IPS DF 6.9 (cell line): ENCODE measurements around the gene JADE3.

ENCODE experiments used
- DNase-seq: peaks from one replicate; pipeline ENCODE4 v3.0.0-alpha.2; 2013; ENCODE audit warnings: low read depth, low spot score
- H3K27ac ChIP-seq: one replicate; pipeline ENCODE4 v1.5.1; 2013; ENCODE audit warnings: low read length, control low read depth
- H3K27me3 ChIP-seq: 2 replicates; pipeline ENCODE4 v1.6.1; 2013; ENCODE audit warnings: mild to moderate bottlenecking, low read length; ENCODE audit not compliant: control insufficient read depth, insufficient read depth
- H3K36me3 ChIP-seq: 2 replicates; pipeline ENCODE4 v1.6.1; 2013; ENCODE audit warnings: low read length; ENCODE audit not compliant: control insufficient read depth, insufficient read depth
- H3K4me1 ChIP-seq: 2 replicates; pipeline ENCODE4 v1.6.1; 2013; ENCODE audit warnings: low read length; ENCODE audit not compliant: control insufficient read depth, insufficient read depth
- H3K4me3 ChIP-seq: 2 replicates; pipeline ENCODE4 v1.5.1; 2013; ENCODE audit warnings: mild to moderate bottlenecking, low read length
- H3K9me3 ChIP-seq: 2 replicates; pipeline ENCODE4 v1.6.1; 2013; ENCODE audit warnings: low read length, inconsistent platforms; ENCODE audit not compliant: control insufficient read depth, insufficient read depth
- WGBS: extraction: QIAGEN DNeasy Blood & Tissue Kit; methylation state at CpG from one replicate; pipeline ENCODE4 v1.1.7; 2013; ENCODE audit warnings: mixed read lengths, missing lambda C conversion rate; ENCODE audit not compliant: insufficient read length, insufficient coverage; 5-methylcytosine and 5-hydroxymethylcytosine counted together

JADE3 gene

GRCh38 chrX:46912098-46912602 lies at the start of gene JADE3:
Gene JADE3, plus strand, starts transcription at chrX:46912421. Its CDS starts 72,474 bp downstream, at chrX:46984895.
- H3K36me3 ChIP-seq = no peaks in the 10 kb centered on the region
- no CpG with 5 or more reads among the region's 64 CpGs for WGBS
- no peak within 1 kb of the TSS for H3K27ac ChIP-seq
- H3K4me1 ChIP-seq = no peaks in the 10 kb centered on the region; the same call in 1 of the 2 replicates
- DNase-seq = no peak
- no peaks in the 10 kb centered on the region for H3K9me3 ChIP-seq
- peak within 1 kb of the TSS; percentile 87; the same call in 1 of the 2 replicates for H3K4me3 ChIP-seq
- no peaks in the 10 kb centered on the region for H3K27me3 ChIP-seq

- Histone ChIP-seq H3K4me3 (no peak overlapping the region), H3K27me3 (no peaks in the 10 kb centered on the region), H3K36me3 (no peaks in the 10 kb centered on the region), H3K4me1 (no peaks in the 10 kb centered on the region), H3K27ac (no peak overlapping the region), H3K9me3 (no peaks in the 10 kb centered on the region)
- 100% methylated on average over 1 of the region's 2 CpGs for WGBS
- DNase-seq = no peak
Observed at GRCh38 chrX:46863072-46863471, 49.1 kb upstream of the JADE3 start.

GRCh38 chrX:46864606-46865005 lies 47.6 kb upstream of the JADE3 start:
- Histone ChIP-seq H3K4me1 (no peaks in the 10 kb centered on the region), H3K27me3 (no peaks in the 10 kb centered on the region), H3K9me3 (no peaks in the 10 kb centered on the region), H3K4me3 (no peak overlapping the region), H3K36me3 (no peaks in the 10 kb centered on the region), H3K27ac (no peak overlapping the region)
- DNase-seq = no peak
- no CpG with 5 or more reads among the region's 2 CpGs for WGBS

- DNase-seq = no peak
- Histone ChIP-seq H3K36me3 (no peaks in the 10 kb centered on the region), H3K4me3 (no peak overlapping the region), H3K27ac (no peak overlapping the region), H3K9me3 (no peaks in the 10 kb centered on the region), H3K27me3 (no peaks in the 10 kb centered on the region), H3K4me1 (no peaks in the 10 kb centered on the region)
- no CpG with 5 or more reads among the region's 4 CpGs for WGBS
Observed at GRCh38 chrX:46865281-46865680, 46.9 kb upstream of the JADE3 start.

GRCh38 chrX:46866726-46867125 lies 45.5 kb upstream of the JADE3 start:
- H3K27ac ChIP-seq = no peak overlapping the region
- H3K27me3 ChIP-seq = no peaks in the 10 kb centered on the region
- no peaks in the 10 kb centered on the region for H3K36me3 ChIP-seq
- no peak overlapping the region for H3K4me3 ChIP-seq
- H3K4me1 ChIP-seq = no peaks in the 10 kb centered on the region
- H3K9me3 ChIP-seq = no peaks in the 10 kb centered on the region
- DNase-seq = no peak

- no peaks in the 10 kb centered on the region for H3K36me3 ChIP-seq
- H3K27ac ChIP-seq = no peak overlapping the region
- no peak for DNase-seq
- H3K27me3 ChIP-seq = no peaks in the 10 kb centered on the region
- H3K9me3 ChIP-seq = no peaks in the 10 kb centered on the region
- H3K4me1 ChIP-seq = no peaks in the 10 kb centered on the region; the same call in 1 of the 2 replicates
- H3K4me3 ChIP-seq = no peak overlapping the region
- WGBS = no CpG with 5 or more reads among the region's 2 CpGs
Observed at GRCh38 chrX:46873746-46874145, 38.5 kb upstream of the JADE3 start.

GRCh38 chrX:46876901-46877300 lies 35.3 kb upstream of the JADE3 start:
- Histone ChIP-seq H3K4me1 (no peaks in the 10 kb centered on the region; the same call in 1 of the 2 replicates), H3K27ac (no peak overlapping the region)
- DNase-seq = no peak

GRCh38 chrX:46882266-46882665 lies 30.0 kb upstream of the JADE3 start:
- no peak overlapping the region for H3K27ac ChIP-seq
- H3K4me1 ChIP-seq = no peaks in the 10 kb centered on the region
- no peaks in the 10 kb centered on the region for H3K27me3 ChIP-seq
- DNase-seq = peak; percentile 11
- H3K9me3 ChIP-seq = no peaks in the 10 kb centered on the region
- H3K36me3 ChIP-seq = no peaks in the 10 kb centered on the region
- WGBS = no CpG with 5 or more reads among the region's 1 CpG
- no peak overlapping the region for H3K4me3 ChIP-seq

More at GRCh38 chrX:46876901-46877300, 35.3 kb upstream of the JADE3 start:
- no peaks in the 10 kb centered on the region for H3K27me3 ChIP-seq
- no peak overlapping the region for H3K4me3 ChIP-seq
- H3K9me3 ChIP-seq = no peaks in the 10 kb centered on the region
- H3K36me3 ChIP-seq = no peaks in the 10 kb centered on the region

- no peaks in the 10 kb centered on the region for H3K36me3 ChIP-seq
- DNase-seq = no peak
- WGBS = no CpG with 5 or more reads among the region's 3 CpGs
Observed at GRCh38 chrX:46884799-46885198, 27.4 kb upstream of the JADE3 start.

GRCh38 chrX:46898207-46898606 lies 14.0 kb upstream of the JADE3 start:
- Histone ChIP-seq H3K27ac (no peak overlapping the region), H3K4me1 (no peaks in the 10 kb centered on the region)
- DNase-seq = no peak

More at GRCh38 chrX:46884799-46885198, 27.4 kb upstream of the JADE3 start:
- Histone ChIP-seq H3K4me1 (no peaks in the 10 kb centered on the region), H3K9me3 (no peaks in the 10 kb centered on the region), H3K27ac (no peak overlapping the region), H3K27me3 (no peaks in the 10 kb centered on the region), H3K4me3 (no peak overlapping the region)

GRCh38 chrX:46903458-46904242 lies 8.6 kb upstream of the JADE3 start:
- DNase-seq = peak; percentile 37
- no peak overlapping the region for H3K27ac ChIP-seq

More at GRCh38 chrX:46898207-46898606, 14.0 kb upstream of the JADE3 start:
- no peaks in the 10 kb centered on the region for H3K27me3 ChIP-seq
- no peak overlapping the region for H3K4me3 ChIP-seq
- no peaks in the 10 kb centered on the region for H3K9me3 ChIP-seq
- H3K36me3 ChIP-seq = no peaks in the 10 kb centered on the region

More at GRCh38 chrX:46903458-46904242, 8.6 kb upstream of the JADE3 start:
- Histone ChIP-seq H3K4me3 (peak overlapping the region; percentile 51; the same call in 1 of the 2 replicates), H3K36me3 (no peaks in the 10 kb centered on the region), H3K27me3 (no peaks in the 10 kb centered on the region), H3K9me3 (no peaks in the 10 kb centered on the region), H3K4me1 (no peaks in the 10 kb centered on the region; the same call in 1 of the 2 replicates)
- no CpG with 5 or more reads among the region's 14 CpGs for WGBS
